MM.1S (cell line): ENCODE results near the gene PIGM.

Experiments used
- DNase-seq: peaks from one replicate; pipeline ENCODE4 v3.0.0-alpha.2; 2015
- H2AFZ ChIP-seq: fragments of 300-600 bp; sonication (generic); 2 replicates; pipeline ENCODE4 v1.6.0; 2016; ENCODE audit warnings: antibody characterized with exemption, low read length
- H3F3A ChIP-seq: fragments of 300-600 bp; sonication (generic); 2 replicates; pipeline ENCODE4 v1.6.1; 2016; ENCODE audit warnings: mild to moderate bottlenecking, antibody characterized with exemption, low read length, moderate library complexity, mixed read lengths; ENCODE audit not compliant: insufficient read depth
- H3K27ac ChIP-seq: fragments of 300-600 bp; sonication (generic); 2 replicates; pipeline ENCODE4 v1.5.1; 2016; ENCODE audit warnings: mild to moderate bottlenecking, low read length
- H3K27me3 ChIP-seq: fragments of 300-600 bp; sonication (generic); replicated peaks from 2 replicates; pipeline ENCODE4 v1.6.0; 2016; ENCODE audit warnings: low read length; ENCODE audit not compliant: insufficient read depth
- H3K36me3 ChIP-seq: fragments of 300-600 bp; sonication (generic); replicated peaks from 2 replicates; pipeline ENCODE4 v1.6.1; 2016; ENCODE audit warnings: mild to moderate bottlenecking, low read length, mixed read lengths; ENCODE audit not compliant: insufficient read depth
- H3K4me1 ChIP-seq: fragments of 300-600 bp; sonication (generic); 2 replicates; pipeline ENCODE4 v1.6.1; 2016; ENCODE audit warnings: low read length, mixed read lengths
- H3K4me2 ChIP-seq: fragments of 300-600 bp; sonication (generic); 2 replicates; pipeline ENCODE4 v1.6.0; 2016; ENCODE audit warnings: low read depth, low read length
- H3K4me3 ChIP-seq: fragments of 300-600 bp; sonication (generic); 2 replicates; pipeline ENCODE4 v1.5.1; 2016; ENCODE audit warnings: low read length, mixed read lengths
- H3K79me2 ChIP-seq: fragments of 300-600 bp; sonication (generic); 2 replicates; pipeline ENCODE4 v1.6.1; 2016; ENCODE audit warnings: mixed run types, low read length, mixed read lengths
- H3K9ac ChIP-seq: fragments of 300-600 bp; sonication (generic); 2 replicates; pipeline ENCODE4 v1.6.1; 2016; ENCODE audit warnings: low read length, mixed read lengths
- H3K9me2 ChIP-seq: fragments of 300-600 bp; sonication (generic); replicated peaks from 2 replicates; pipeline ENCODE4 v1.6.1; 2016; ENCODE audit warnings: mild to moderate bottlenecking, low read length, mixed read lengths; ENCODE audit not compliant: insufficient read depth
- H3K9me3 ChIP-seq: fragments of 300-600 bp; sonication (generic); replicated peaks from 2 replicates; pipeline ENCODE4 v1.6.1; 2016; ENCODE audit warnings: mild to moderate bottlenecking, low read length, mixed read lengths; ENCODE audit not compliant: insufficient read depth
- H4K20me1 ChIP-seq: fragments of 300-600 bp; sonication (generic); 2 replicates; pipeline ENCODE4 v1.6.1; 2016; ENCODE audit warnings: mild to moderate bottlenecking, low read length, moderate library complexity, mixed read lengths; ENCODE audit not compliant: insufficient read depth
- CTCF ChIP-seq: fragments of 300-600 bp; sonication (generic); IDR thresholded peaks from 2 replicates; pipeline ENCODE4 v1.5.1; 2016; ENCODE audit warnings: antibody characterized with exemption, low read length, mixed read lengths
- EZH2 ChIP-seq: fragments of 300-600 bp; sonication (generic); optimal IDR thresholded peaks from 2 replicates; pipeline ENCODE3; 2017; ENCODE audit warnings: low read depth, mild to moderate bottlenecking, antibody characterized with exemption, low read length, mixed read lengths
- EZH2phosphoT487 ChIP-seq: fragments of 300-600 bp; sonication (generic); IDR thresholded peaks from 2 replicates; pipeline ENCODE4 v1.6.1; 2018; ENCODE audit warnings: antibody characterized with exemption, low read length

The PIGM gene

DNA sequence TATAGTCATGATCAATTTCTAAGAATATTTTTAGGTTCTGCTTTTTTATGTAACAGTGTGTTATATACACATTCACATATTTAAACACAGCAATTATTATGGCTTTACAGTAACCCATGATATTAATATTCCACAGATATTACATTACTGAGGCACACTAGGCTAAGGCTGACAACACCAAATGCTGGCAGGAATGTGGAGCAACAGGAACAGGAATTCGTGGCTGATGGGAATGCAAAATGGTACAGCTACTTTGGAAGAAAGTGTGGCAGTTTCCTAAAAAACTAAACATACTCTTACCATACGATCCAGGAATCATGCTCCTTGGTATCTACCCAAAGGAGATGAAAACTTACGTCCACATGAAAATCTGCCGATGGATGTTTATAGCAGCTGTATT lies 47.7 kb upstream of the PIGM start:
- TF ChIP-seq EZH2phosphoT487: no peak
- no peak for TF ChIP-seq CTCF
- TF ChIP-seq EZH2: no peak
- Histone ChIP-seq H3K27me3 (peaks cover 34% of the 10 kb centered on the region), H3F3A (peaks cover 9% of the 10 kb centered on the region; the same call in 1 of the 2 replicates)

GRCh38 chr1:160078512-160079195 lies 46.9 kb upstream of the PIGM start:
- Histone ChIP-seq H3K4me2 (peak overlapping the region; percentile 54; the same call in 1 of the 2 replicates), H3K9ac (no peak overlapping the region; the same call in 1 of the 2 replicates), H3K79me2 (no peaks in the 10 kb centered on the region), H4K20me1 (no peaks in the 10 kb centered on the region), H2AFZ (peak overlapping the region; percentile 74), H3F3A (peaks cover 9% of the 10 kb centered on the region; the same call in 1 of the 2 replicates), H3K9me3 (no peaks in the 10 kb centered on the region), H3K27ac (no peak overlapping the region), H3K27me3 (peaks cover 33% of the 10 kb centered on the region), H3K4me3 (no peak overlapping the region), H3K36me3 (no peaks in the 10 kb centered on the region), H3K9me2 (no peaks in the 10 kb centered on the region), H3K4me1 (peaks cover 25% of the 10 kb centered on the region)
- TF ChIP-seq EZH2phosphoT487 (no peak), CTCF (peak; percentile 100), EZH2 (no peak)
- peak; percentile 63 for DNase-seq

More for the DNA sequence above, 47.7 kb upstream of the PIGM start:
- Histone ChIP-seq H3K4me1 (peaks cover 28% of the 10 kb centered on the region), H3K79me2 (no peaks in the 10 kb centered on the region), H3K9me3 (no peaks in the 10 kb centered on the region), H3K36me3 (no peaks in the 10 kb centered on the region), H4K20me1 (no peaks in the 10 kb centered on the region), H3K4me2 (no peak overlapping the region), H3K9me2 (no peaks in the 10 kb centered on the region), H3K4me3 (no peak overlapping the region), H2AFZ (no peak overlapping the region), H3K27ac (no peak overlapping the region), H3K9ac (no peak overlapping the region)
- no peak for DNase-seq

DNA sequence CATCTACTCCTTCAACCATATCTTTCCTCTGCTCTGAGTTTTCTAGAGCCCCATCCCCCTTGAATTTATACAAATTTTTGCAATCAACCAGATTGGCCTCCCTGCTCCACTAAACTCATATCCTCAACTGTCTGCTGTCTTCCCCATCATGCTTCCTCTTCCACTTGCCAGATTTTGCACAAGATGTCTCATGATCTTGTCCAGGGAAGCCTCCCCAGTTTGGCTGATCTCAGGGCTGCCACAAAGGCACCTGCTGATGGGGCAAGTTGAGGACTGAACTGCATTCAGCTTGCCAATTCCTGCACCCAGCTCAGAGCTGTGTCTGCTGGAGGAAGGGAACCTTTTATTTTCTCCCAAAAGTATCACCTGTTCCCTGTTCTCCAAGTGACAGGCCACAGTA lies 45.7 kb upstream of the PIGM start:
- peaks cover 22% of the 10 kb centered on the region for H3K27me3 ChIP-seq
- H3K4me1 ChIP-seq: peaks cover 27% of the 10 kb centered on the region
- peaks cover 9% of the 10 kb centered on the region; the same call in 1 of the 2 replicates for H3F3A ChIP-seq
- H2AFZ ChIP-seq: no peak overlapping the region
- no peaks in the 10 kb centered on the region for H4K20me1 ChIP-seq
- H3K4me3 ChIP-seq: no peak overlapping the region
- no peak overlapping the region for H3K27ac ChIP-seq
- DNase-seq: no peak
- H3K9ac ChIP-seq: no peak overlapping the region
- no peak overlapping the region for H3K4me2 ChIP-seq
- H3K9me3 ChIP-seq: no peaks in the 10 kb centered on the region
- no peaks in the 10 kb centered on the region for H3K9me2 ChIP-seq
- H3K79me2 ChIP-seq: no peaks in the 10 kb centered on the region
- no peaks in the 10 kb centered on the region for H3K36me3 ChIP-seq
- TF ChIP-seq CTCF (no peak), EZH2phosphoT487 (no peak), EZH2 (no peak)
